ENCODE data around the gene ATP6AP2. TPM values are rescaled to one million over a fixed set of nuclear protein-coding genes. Genes with fewer than 3 reads are reported as not detected.
A peak's percentile ranks its signal among the peaks of the same experiment; 100 is the strongest.

Gene ATP6AP2
- total and polyA plus RNA-seq, 2 experiments from 2014 or later, result 131 to 158 TPM

GRCh38 chrX:40538406-40538805, 42.4 kb upstream of the ATP6AP2 start:
- peak overlapping the region; percentile 76 for H3K27ac ChIP-seq
- H3K4me2 ChIP-seq, result no peak overlapping the region
- 49% methylated on average over 5 of the region's 5 CpGs for WGBS (ENCODE audit: low lambda C conversion rate, missing lambda C conversion rate)
- DNase-seq (ENCODE audit: low spot score), result no peak
- no peaks in the 10 kb centered on the region for H3K9me2 ChIP-seq (replicated peaks; ENCODE audit: insufficient read depth)
- no peaks in the 10 kb centered on the region for H3K27me3 ChIP-seq
- H2AFZ ChIP-seq, result no peak overlapping the region
- no peaks in the 10 kb centered on the region for H3K36me3 ChIP-seq (replicated peaks; ENCODE audit: insufficient read depth, low read depth)
- TF ChIP-seq CTCF (IDR thresholded peaks at IDR 0.05; ENCODE audit: poor library complexity) (no peak), EZH2phosphoT487 (IDR thresholded peaks at IDR 0.05; ENCODE audit: low read depth, severe bottlenecking, unreplicated experiment) (no peak), EZH2 (IDR thresholded peaks at IDR 0.05; ENCODE audit: borderline replicate concordance) (no peak)
- H3K9me3 ChIP-seq (ENCODE audit: low read depth), result no peaks in the 10 kb centered on the region
- H3K4me1 ChIP-seq (ENCODE audit: insufficient read depth), result peaks cover 20% of the 10 kb centered on the region
- no peaks in the 10 kb centered on the region for H3K79me2 ChIP-seq
- no peaks in the 10 kb centered on the region for H4K20me1 ChIP-seq (ENCODE audit: insufficient read depth, poor library complexity, severe bottlenecking)
- H3K4me3 ChIP-seq, result no peak overlapping the region

DNA sequence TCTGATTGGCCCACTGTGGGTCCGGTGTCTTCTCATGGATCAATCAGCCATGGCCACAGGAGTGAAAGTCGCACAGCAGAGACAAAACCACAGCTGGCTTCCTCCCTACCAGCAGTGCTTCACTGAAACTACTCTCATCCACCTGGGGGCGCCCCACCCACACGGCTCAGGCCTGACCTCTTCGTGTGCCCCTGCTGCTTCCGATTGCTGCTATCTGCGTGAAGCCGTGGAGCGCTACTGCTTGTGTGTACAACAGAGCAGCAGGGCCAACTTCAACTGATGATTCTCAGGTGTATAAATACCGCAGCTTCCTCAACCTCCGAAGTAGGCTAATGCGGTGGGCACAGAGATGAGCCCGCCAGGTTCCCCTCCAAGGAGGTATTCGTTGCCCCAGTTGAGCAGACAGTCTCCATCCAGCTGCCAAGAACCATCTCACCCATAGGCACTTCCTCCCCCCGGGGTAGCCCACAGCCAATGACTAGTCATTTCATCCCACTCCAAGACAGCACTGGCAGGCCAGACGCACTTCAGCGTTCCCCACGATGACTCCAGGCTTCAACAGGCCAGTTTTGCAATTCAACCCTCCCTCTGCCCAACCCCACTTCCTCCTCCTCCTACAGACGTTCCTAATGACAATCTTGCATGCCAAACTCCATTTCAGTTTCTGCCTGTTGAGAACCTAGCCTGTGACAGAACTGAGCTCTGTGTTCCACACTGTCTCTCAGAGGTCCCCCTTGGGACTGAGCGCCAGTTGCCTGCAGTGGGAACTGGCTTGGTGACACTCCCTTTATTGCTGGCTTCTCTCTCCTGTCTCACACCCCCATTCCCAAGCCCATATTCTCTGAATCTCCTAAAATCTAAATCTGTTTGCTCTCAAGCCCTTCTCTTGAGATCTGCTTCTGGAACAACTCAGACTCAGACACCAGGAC, 41.3 kb upstream of the ATP6AP2 start:
- no peaks in the 10 kb centered on the region for H3K9me2 ChIP-seq (replicated peaks; ENCODE audit: insufficient read depth)
- peak overlapping the region; percentile 76 for H3K27ac ChIP-seq
- no peak overlapping the region for H2AFZ ChIP-seq
- TF ChIP-seq EZH2phosphoT487 (IDR thresholded peaks at IDR 0.05; ENCODE audit: low read depth, severe bottlenecking, unreplicated experiment), result no peak
- no peak for TF ChIP-seq EZH2 (IDR thresholded peaks at IDR 0.05; ENCODE audit: borderline replicate concordance)
- TF ChIP-seq CTCF (IDR thresholded peaks at IDR 0.05; ENCODE audit: poor library complexity), result peak; percentile 15
- H3K4me2 ChIP-seq, result no peak overlapping the region
- no peaks in the 10 kb centered on the region for H4K20me1 ChIP-seq (ENCODE audit: insufficient read depth, poor library complexity, severe bottlenecking)
- no peaks in the 10 kb centered on the region for H3K9me3 ChIP-seq (ENCODE audit: low read depth)
- no peaks in the 10 kb centered on the region for H3K27me3 ChIP-seq
- no peak overlapping the region for H3K4me3 ChIP-seq
- peak; percentile 38 for DNase-seq (ENCODE audit: low spot score)
- peaks cover 25% of the 10 kb centered on the region for H3K4me1 ChIP-seq (ENCODE audit: insufficient read depth)
- no peaks in the 10 kb centered on the region for H3K79me2 ChIP-seq
- no peaks in the 10 kb centered on the region for H3K36me3 ChIP-seq (replicated peaks; ENCODE audit: insufficient read depth, low read depth)
- WGBS (ENCODE audit: low lambda C conversion rate, missing lambda C conversion rate), result 58% methylated on average over 20 of the region's 20 CpGs

DNA sequence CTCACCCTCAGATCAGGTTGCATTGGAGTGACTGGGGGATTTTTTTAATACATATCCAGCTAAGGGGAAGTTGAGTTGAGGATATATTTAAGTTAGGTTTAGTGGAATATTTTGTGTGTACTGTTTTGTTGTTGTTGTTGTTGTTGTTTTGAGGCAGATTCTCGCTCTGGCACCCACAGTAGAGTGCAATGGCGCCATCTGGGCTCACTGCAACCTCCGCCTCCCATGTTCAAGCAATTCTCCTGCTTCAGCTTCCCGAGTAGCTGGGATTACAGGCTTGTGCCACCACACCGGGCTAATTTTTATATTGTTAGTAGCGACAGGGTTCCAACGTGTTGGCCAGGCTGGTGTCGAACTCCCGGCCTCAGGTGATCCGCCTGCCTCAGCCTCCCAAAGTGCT, 38.6 kb upstream of the ATP6AP2 start:
- DNase-seq (ENCODE audit: low spot score), result no peak
- peaks cover 31% of the 10 kb centered on the region for H3K4me1 ChIP-seq (ENCODE audit: insufficient read depth)
- H3K4me2 ChIP-seq, result no peak overlapping the region
- H3K27ac ChIP-seq, result no peak overlapping the region
- H3K4me3 ChIP-seq, result no peak overlapping the region
- H3K79me2 ChIP-seq, result no peaks in the 10 kb centered on the region
- no peaks in the 10 kb centered on the region for H3K9me2 ChIP-seq (replicated peaks; ENCODE audit: insufficient read depth)
- H3K36me3 ChIP-seq (replicated peaks; ENCODE audit: insufficient read depth, low read depth), result no peaks in the 10 kb centered on the region
- H2AFZ ChIP-seq, result no peak overlapping the region
- 72% methylated on average over 10 of the region's 10 CpGs for WGBS (ENCODE audit: low lambda C conversion rate, missing lambda C conversion rate)
- no peaks in the 10 kb centered on the region for H3K9me3 ChIP-seq (ENCODE audit: low read depth)
- no peaks in the 10 kb centered on the region for H3K27me3 ChIP-seq
- TF ChIP-seq CTCF (IDR thresholded peaks at IDR 0.05; ENCODE audit: poor library complexity) (peak; percentile 5), EZH2phosphoT487 (IDR thresholded peaks at IDR 0.05; ENCODE audit: low read depth, severe bottlenecking, unreplicated experiment) (no peak), EZH2 (IDR thresholded peaks at IDR 0.05; ENCODE audit: borderline replicate concordance) (no peak)
- no peaks in the 10 kb centered on the region for H4K20me1 ChIP-seq (ENCODE audit: insufficient read depth, poor library complexity, severe bottlenecking)
